H1 (cell line): Measurements from ENCODE around the gene PLBD2. TPM values are rescaled to one million over a fixed set of nuclear protein-coding genes. Genes with fewer than 3 reads are reported as not detected.

Experiments used
- CTCF ChIA-PET: fragments of 300-600 bp; sonication (Branson Sonifier 250); formaldehyde crosslinking; loops from one replicate; lab custom pipeline; 2021; ENCODE audit not compliant: partially characterized antibody; lab: Charles Lee
- POLR2A ChIA-PET: fragments of 300-600 bp; sonication (Branson Sonifier 250); formaldehyde crosslinking; loops from one replicate; lab custom pipeline; 2021; ENCODE audit warnings: inconsistent platforms; ENCODE audit not compliant: partially characterized antibody; lab: Charles Lee
- DNase-seq, 2 experiments: peaks; one replicate each; pipeline versions ENCODE4 v3.0.0 to v3.0.0-alpha.2; 2010 to 2022; ENCODE audit warnings: low spot score in 2 of 2, low read depth in 1 of 2, mixed read lengths in 1 of 2
- FAIRE-seq: peaks from 2 replicates; lab custom pipeline; 2011; peaks lifted over from hg19 to GRCh38; lab: Jason Lieb, UNC
- H2AFZ ChIP-seq: 2 replicates; pipeline ENCODE4 v1.8.1; 2012; ENCODE audit warnings: low read length, inconsistent platforms
- H2AK5ac ChIP-seq: 2 replicates; pipeline ENCODE4 v1.6.1; 2013; ENCODE audit warnings: low read depth, low read length
- H2BK120ac ChIP-seq: replicated peaks from 2 replicates; pipeline ENCODE3; 2013; ENCODE audit warnings: low read depth, low read length, inconsistent platforms
- H2BK12ac ChIP-seq: 2 replicates; pipeline ENCODE4 v1.6.1; 2013; ENCODE audit warnings: low read depth, low read length
- H2BK15ac ChIP-seq: 2 replicates; pipeline ENCODE4 v1.6.1; 2013; ENCODE audit warnings: low read length
- H2BK20ac ChIP-seq: 2 replicates; pipeline ENCODE4 v1.6.1; 2013; ENCODE audit warnings: low read length
- H2BK5ac ChIP-seq: 2 replicates; pipeline ENCODE4 v1.6.1; 2013; ENCODE audit warnings: low read depth, low read length
- H3K14ac ChIP-seq: 2 replicates; pipeline ENCODE4 v1.6.1; 2013; ENCODE audit warnings: inconsistent platforms; ENCODE audit not compliant: insufficient read length
- H3K18ac ChIP-seq: 2 replicates; pipeline ENCODE4 v1.6.1; 2013; ENCODE audit warnings: low read length; ENCODE audit errors: extremely low read depth
- H3K23ac ChIP-seq: 2 replicates; pipeline ENCODE4 v1.6.1; 2013; ENCODE audit warnings: inconsistent platforms; ENCODE audit not compliant: insufficient read length
- H3K23me2 ChIP-seq: 2 replicates; pipeline ENCODE4 v1.6.1; 2013; ENCODE audit warnings: low read depth, low read length
- H3K27ac ChIP-seq: 2 replicates; pipeline ENCODE4 v1.6.1; 2011; ENCODE audit warnings: low read depth, low read length, inconsistent platforms
- H3K27me3 ChIP-seq, 4 experiments: replicated peaks in 1 of 4; 1 replicate in 1 of 4; 2 replicates in 3 of 4; pipeline versions ENCODE4 v1.6.1 to v1.8.1; 2011 to 2013; ENCODE audit warnings: low read length in 3 of 4, mild to moderate bottlenecking in 3 of 4, inconsistent platforms in 2 of 4, mixed read lengths in 2 of 4, moderate library complexity in 1 of 4; ENCODE audit not compliant: control insufficient read depth in 3 of 4, insufficient read depth in 3 of 4; ENCODE audit errors: extremely low read depth in 1 of 4
- H3K36me3 ChIP-seq, 4 experiments: 2 replicates each; pipeline versions ENCODE4 v1.6.1 to v1.8.1; 2011 to 2013; ENCODE audit warnings: mild to moderate bottlenecking in 4 of 4, low read length in 3 of 4, moderate library complexity in 2 of 4, control low read depth in 1 of 4, inconsistent platforms in 1 of 4; ENCODE audit not compliant: insufficient read depth in 4 of 4, control insufficient read depth in 2 of 4
- H3K4ac ChIP-seq: replicated peaks from 2 replicates; pipeline ENCODE3; 2013; ENCODE audit warnings: low read length, low read depth, mixed read lengths, inconsistent platforms; ENCODE audit not compliant: insufficient read length
- H3K4me1 ChIP-seq, 4 experiments: replicated peaks in 1 of 4; 1 replicate in 1 of 4; 2 replicates in 3 of 4; pipeline versions ENCODE4 v1.6.1 to v1.8.1; 2011 to 2013; ENCODE audit warnings: low read length in 3 of 4, inconsistent platforms in 2 of 4, mixed read lengths in 1 of 4; ENCODE audit not compliant: insufficient read depth in 4 of 4, control insufficient read depth in 3 of 4
- H3K4me2 ChIP-seq, 2 experiments: 2 replicates each; pipeline versions ENCODE4 v1.6.1 to v1.8.1; 2011 to 2013; ENCODE audit warnings: low read depth in 2 of 2, low read length in 2 of 2, control low read depth in 1 of 2, inconsistent platforms in 1 of 2, mild to moderate bottlenecking in 1 of 2; ENCODE audit not compliant: insufficient read depth in 1 of 2
- H3K4me3 ChIP-seq, 4 experiments: fragments of 200-600, 300-600 bp in 1 of 4; sonication (generic), shearing (Covaris generic), sonication (Bioruptor Twin) in 1 of 4; 2 replicates each; pipeline versions ENCODE4 v1.5.1 to v1.8.1; 2011 to 2016; ENCODE audit warnings: low read length in 4 of 4, low read depth in 3 of 4, control low read depth in 2 of 4, inconsistent platforms in 2 of 4, mild to moderate bottlenecking in 2 of 4, mixed read lengths in 1 of 4, moderate library complexity in 1 of 4; ENCODE audit not compliant: insufficient read depth in 2 of 4; ENCODE audit errors: extremely low read depth in 1 of 4
- H3K56ac ChIP-seq: replicated peaks from 2 replicates; pipeline ENCODE3; 2013; ENCODE audit warnings: low read depth, mild to moderate bottlenecking, mixed read lengths, low read length, inconsistent platforms; ENCODE audit not compliant: insufficient read length
- H3K79me1 ChIP-seq: 2 replicates; pipeline ENCODE4 v1.6.1; 2013; ENCODE audit warnings: low read depth, low read length, control low read depth
- H3K79me2 ChIP-seq, 2 experiments: 2 replicates each; pipeline versions ENCODE4 v1.6.1 to v1.8.1; 2012 to 2013; ENCODE audit warnings: low read length in 2 of 2, mild to moderate bottlenecking in 2 of 2, inconsistent platforms in 1 of 2; ENCODE audit not compliant: insufficient read depth in 2 of 2, control insufficient read depth in 1 of 2
- H3K9ac ChIP-seq, 4 experiments: replicated peaks in 1 of 4; 1 replicate in 1 of 4; 2 replicates in 3 of 4; pipeline versions ENCODE4 v1.6.1 to v1.8.1; 2011 to 2013; ENCODE audit warnings: low read depth in 3 of 4, low read length in 3 of 4, control low read depth in 2 of 4, mild to moderate bottlenecking in 2 of 4, moderate library complexity in 2 of 4, inconsistent platforms in 1 of 4; ENCODE audit errors: extremely low read depth in 1 of 4
- H3K9me3 ChIP-seq, 2 experiments: 2 replicates each; pipeline versions ENCODE4 v1.6.1 to v1.8.1; 2012 to 2013; ENCODE audit warnings: mild to moderate bottlenecking in 2 of 2, moderate library complexity in 2 of 2, control low read depth in 1 of 2, inconsistent platforms in 1 of 2, low read depth in 1 of 2, low read length in 1 of 2, mixed read lengths in 1 of 2; ENCODE audit not compliant: insufficient read depth in 2 of 2
- H4K20me1 ChIP-seq, 2 experiments: replicated peaks in 1 of 2; 2 replicates each; pipeline versions ENCODE3 to v1.8.1; 2011 to 2013; ENCODE audit warnings: inconsistent platforms in 2 of 2, low read length in 2 of 2, mild to moderate bottlenecking in 1 of 2; ENCODE audit not compliant: insufficient read depth in 2 of 2, control insufficient read depth in 1 of 2
- H4K5ac ChIP-seq: 2 replicates; pipeline ENCODE4 v1.6.1; 2013; ENCODE audit warnings: low read length, low read depth, mixed read lengths, inconsistent platforms; ENCODE audit not compliant: insufficient read length
- H4K8ac ChIP-seq: 2 replicates; pipeline ENCODE4 v1.8.0; 2013; ENCODE audit warnings: mild to moderate bottlenecking, moderate library complexity, low read length, inconsistent platforms; ENCODE audit not compliant: insufficient read depth; ENCODE audit errors: extremely low read depth
- H4K91ac ChIP-seq: replicated peaks from 2 replicates; pipeline ENCODE3; 2013; ENCODE audit warnings: low read length, mixed read lengths, inconsistent platforms; ENCODE audit not compliant: insufficient read length
- HDAC6 ChIP-seq: IDR thresholded peaks from one replicate; pipeline ENCODE4 v1.7.1; 2012; ENCODE audit warnings: low read depth, mild to moderate bottlenecking, inconsistent platforms, low read length, moderate library complexity
- JUND ChIP-seq: IDR thresholded peaks from 2 replicates; pipeline ENCODE4 v1.6.1; 2011; ENCODE audit warnings: mild to moderate bottlenecking, improper control_type of control experiment, low read length
- KDM1A ChIP-seq: fragments of 200-600, 300-600 bp; sonication (generic); IDR thresholded peaks from 2 replicates; pipeline ENCODE4 v1.7.1; 2016; ENCODE audit warnings: mild to moderate bottlenecking, low read length, borderline replicate concordance
- KDM4A ChIP-seq: IDR thresholded peaks from one replicate; pipeline ENCODE4 v1.7.1; 2012; ENCODE audit warnings: low read depth, mild to moderate bottlenecking, moderate library complexity, low read length, inconsistent platforms; ENCODE audit not compliant: severe bottlenecking
- MAFK ChIP-seq: IDR thresholded peaks from 2 replicates; pipeline ENCODE4 v1.6.1; 2012; ENCODE audit warnings: low read depth, mild to moderate bottlenecking, improper control_type of control experiment, low read length
- PHF8 ChIP-seq: fragments of 200-600 bp; sonication (generic); conservative IDR thresholded peaks from 2 replicates; pipeline ENCODE4 v1.7.1; 2012; ENCODE audit warnings: low read depth, mild to moderate bottlenecking, inconsistent platforms, low read length, moderate library complexity
- POLR2AphosphoS5 ChIP-seq: IDR thresholded peaks from 2 replicates; pipeline ENCODE4 v1.6.1; 2011; ENCODE audit warnings: low read depth, low read length
- SIRT6 ChIP-seq: IDR thresholded peaks from one replicate; pipeline ENCODE4 v1.7.1; 2012; ENCODE audit warnings: low read length, inconsistent platforms
- SP1 ChIP-seq: IDR thresholded peaks from 2 replicates; pipeline ENCODE4 v1.6.1; 2011; ENCODE audit warnings: low read depth, low read length
- SP2 ChIP-seq: IDR thresholded peaks from 2 replicates; pipeline ENCODE4 v1.6.1; 2012; ENCODE audit warnings: mild to moderate bottlenecking, low read length, inconsistent platforms
- SP4 ChIP-seq: IDR thresholded peaks from 2 replicates; pipeline ENCODE4 v1.6.1; 2012; ENCODE audit warnings: low read length, inconsistent platforms
- SRF ChIP-seq: IDR thresholded peaks from 2 replicates; pipeline ENCODE4 v1.6.1; 2011; ENCODE audit warnings: mild to moderate bottlenecking, low read depth, low read length, moderate library complexity
- WGBS, 2 experiments: shearing (Covaris generic) in 1 of 2; methylation state at CpG; one replicate each; pipeline versions ENCODE4 v1.1.6 to v1.1.7; 2013 to 2015; ENCODE audit warnings: low lambda C conversion rate in 2 of 2, mixed read lengths in 2 of 2, inconsistent platforms in 1 of 2, low coverage in 1 of 2, missing lambda C conversion rate in 1 of 2; ENCODE audit not compliant: insufficient replicate concordance in 2 of 2, insufficient coverage in 1 of 2, insufficient read length in 1 of 2; ENCODE audit errors: extremely low coverage in 1 of 2, missing lambda C conversion rate in 1 of 2; 5-methylcytosine and 5-hydroxymethylcytosine counted together
- polyA plus RNA-seq, 7 experiments: library from polyadenylated mRNA; depleted of rRNA in 3 of 7; stranded (reverse) in 5 of 7; unstranded in 2 of 7; fragments of >200 nt in 5 of 7; fragments of 200-250 nt in 2 of 7; gene quantifications; 1 replicate in 5 of 7; 2 replicates in 1 of 7; 4 replicates in 1 of 7; pipeline versions ENCODE4 v1.2.1 to v1.2.3, GENCODE V29; 2011 to 2013; ENCODE audit warnings: missing spikeins in 2 of 7, mixed read lengths in 2 of 7
- total RNA-seq: library from RNA; stranded (reverse); fragmentation: NEBNext Ultra II Directional; extraction: Animal tissue kit (Norgen Biotek cat#: 25700); gene quantifications from 2 replicates; pipeline ENCODE4 v1.2.1, GENCODE V29; 2021

Gene PLBD2
- total and polyA plus RNA-seq, 2 of the 8 experiments (the other 6 are each of a cell fraction or from before 2014, with no cell fraction given): 16.8 to 33.5 TPM

DNA sequence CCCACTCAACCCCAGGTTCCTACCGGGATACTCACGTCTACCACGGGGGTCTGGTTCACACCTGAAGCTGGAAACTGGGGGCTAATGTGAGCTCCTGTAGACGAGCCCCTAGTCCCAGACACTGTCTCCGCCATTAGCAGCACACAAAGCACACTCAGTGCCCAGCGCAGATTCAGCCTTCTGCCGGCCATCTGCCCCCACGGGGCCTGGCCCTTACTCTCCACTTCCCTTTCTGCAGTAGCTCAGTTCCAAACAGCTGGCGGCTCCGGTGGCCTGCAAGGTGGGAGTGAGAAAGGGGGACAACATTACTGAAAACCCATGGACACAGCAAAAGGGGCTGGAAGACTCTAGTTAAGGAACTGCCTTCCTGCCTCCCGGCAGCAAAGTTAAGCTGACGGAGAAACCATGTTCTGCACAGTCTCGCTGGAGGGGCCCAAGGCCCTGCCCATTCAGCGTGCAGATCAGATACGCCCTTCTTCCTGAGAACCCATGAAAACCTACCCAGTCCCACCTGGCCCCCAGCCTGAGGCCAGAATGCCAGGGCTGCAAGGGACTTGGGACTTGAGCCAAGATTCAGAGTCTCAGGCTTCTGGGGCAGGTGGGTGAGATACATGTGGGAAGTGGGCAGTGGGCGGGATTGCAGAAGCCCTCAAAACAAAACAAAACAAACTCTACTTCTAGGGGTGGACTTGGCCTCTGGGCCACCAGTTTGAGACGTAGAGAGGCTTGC lies 25.5 kb upstream of the PLBD2 start:
- ChIA-PET POLR2A (interaction anchor here (0.7 to 1.2 kb wide), 4 partner anchors 9 to 83 kb away, joined by 3 to 5 read pairs (median 4); partner anchors contain the start of gene PLBD2), CTCF (interaction anchor here (0.9 to 1.9 kb wide), 6 partner anchors 11 to 544 kb away, joined by 3 to 5 read pairs (median 4); no protein-coding TSS in a partner anchor)
- Histone ChIP-seq H3K27me3 (peaks cover 0 to 11% (median 9%) of the 10 kb centered on the region in 4 experiments; a peak in 5 of 7 replicates), H3K4me2 (peak overlapping the region in 1 of 2 experiments; percentile 81; a peak in 1 of 4 replicates), H2BK20ac (no peak overlapping the region), H3K9ac (no peak overlapping the region), H4K8ac (no peak overlapping the region; the same call in 1 of the 2 replicates), H3K36me3 (no peaks in the 10 kb centered on the region), H3K4ac (no peak overlapping the region), H3K79me2 (no peaks in the 10 kb centered on the region), H3K23me2 (peaks cover 5% of the 10 kb centered on the region; the same call in 1 of the 2 replicates), H3K14ac (no peak overlapping the region), H2AFZ (no peak overlapping the region), H2BK120ac (no peak overlapping the region), H3K27ac (no peak overlapping the region), H3K23ac (no peak overlapping the region), H2BK12ac (peak overlapping the region; percentile 50; the same call in 1 of the 2 replicates), H3K4me3 (no peak overlapping the region), H3K9me3 (no peaks in the 10 kb centered on the region), H3K56ac (no peak overlapping the region), H3K79me1 (no peaks in the 10 kb centered on the region), H4K5ac (no peak overlapping the region), H2BK15ac (no peak overlapping the region), H2AK5ac (no peak overlapping the region), H4K91ac (no peak overlapping the region), H2BK5ac (no peak overlapping the region), H3K18ac (no peak overlapping the region), H3K4me1 (peaks cover 0 to 5% (median 1%) of the 10 kb centered on the region in 4 experiments; a peak in 3 of 7 replicates), H4K20me1 (peaks cover 0 to 1% of the 10 kb centered on the region in 2 experiments)
- TF ChIP-seq KDM1A: no peak
- no peak for TF ChIP-seq PHF8
- TF ChIP-seq MAFK: no peak
- TF ChIP-seq POLR2AphosphoS5: no peak
- no peak for TF ChIP-seq SP4
- TF ChIP-seq HDAC6: no peak
- no peak for TF ChIP-seq SP2
- no peak for TF ChIP-seq SP1
- no peak for TF ChIP-seq JUND
- TF ChIP-seq SIRT6: no peak
- TF ChIP-seq SRF: no peak
- TF ChIP-seq KDM4A: no peak
- 90% methylated on average over 17 of the region's 17 CpGs; no CpG with 5 or more reads in 1 of the 2 experiments for WGBS, 2 experiments
- DNase-seq: no peak
- FAIRE-seq: no peak
